Measurements from ENCODE around the gene MOGAT1.

The MOGAT1 gene

DNA sequence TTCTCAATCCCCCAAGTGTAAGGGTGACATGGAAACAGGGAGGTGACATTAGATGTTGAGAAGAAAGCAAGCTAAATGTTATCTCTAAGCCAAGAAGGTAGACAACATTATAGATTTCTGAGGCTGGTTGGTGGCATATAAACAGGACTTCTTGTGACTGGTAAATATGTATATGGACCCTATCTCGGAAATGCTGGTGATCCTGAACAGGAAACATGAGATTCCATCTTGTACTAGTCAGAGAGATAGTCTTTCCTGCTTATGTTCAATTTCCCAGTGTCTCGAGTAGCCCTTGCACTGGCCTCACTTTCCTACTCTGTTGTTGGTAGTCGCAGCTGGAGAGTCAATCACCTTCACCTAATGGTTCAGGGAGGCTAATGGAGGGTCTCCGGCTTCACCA, 26.8 kb downstream of the MOGAT1 start:
- no peak overlapping the region for H3K27ac ChIP-seq (ENCODE audit: low read depth, low read length)
- H3K27me3 ChIP-seq (ENCODE audit: low read length): no peaks in the 10 kb centered on the region
- no peaks in the 10 kb centered on the region for H3K9me3 ChIP-seq (ENCODE audit: insufficient read depth, low read length)
- H3K4me3 ChIP-seq (ENCODE audit: insufficient read depth, low read length, poor library complexity, severe bottlenecking): no peak overlapping the region
- no peak overlapping the region for H3K9ac ChIP-seq (ENCODE audit: low read length)
- H3K36me3 ChIP-seq (ENCODE audit: low read length): no peaks in the 10 kb centered on the region
- no peak overlapping the region for H2AFZ ChIP-seq (ENCODE audit: low read depth, low read length, severe bottlenecking)
- no peak for TF ChIP-seq EZH2phosphoT487 (conservative IDR thresholded peaks at IDR 0.05; ENCODE audit: low read length)
- TF ChIP-seq, protein P1, sequence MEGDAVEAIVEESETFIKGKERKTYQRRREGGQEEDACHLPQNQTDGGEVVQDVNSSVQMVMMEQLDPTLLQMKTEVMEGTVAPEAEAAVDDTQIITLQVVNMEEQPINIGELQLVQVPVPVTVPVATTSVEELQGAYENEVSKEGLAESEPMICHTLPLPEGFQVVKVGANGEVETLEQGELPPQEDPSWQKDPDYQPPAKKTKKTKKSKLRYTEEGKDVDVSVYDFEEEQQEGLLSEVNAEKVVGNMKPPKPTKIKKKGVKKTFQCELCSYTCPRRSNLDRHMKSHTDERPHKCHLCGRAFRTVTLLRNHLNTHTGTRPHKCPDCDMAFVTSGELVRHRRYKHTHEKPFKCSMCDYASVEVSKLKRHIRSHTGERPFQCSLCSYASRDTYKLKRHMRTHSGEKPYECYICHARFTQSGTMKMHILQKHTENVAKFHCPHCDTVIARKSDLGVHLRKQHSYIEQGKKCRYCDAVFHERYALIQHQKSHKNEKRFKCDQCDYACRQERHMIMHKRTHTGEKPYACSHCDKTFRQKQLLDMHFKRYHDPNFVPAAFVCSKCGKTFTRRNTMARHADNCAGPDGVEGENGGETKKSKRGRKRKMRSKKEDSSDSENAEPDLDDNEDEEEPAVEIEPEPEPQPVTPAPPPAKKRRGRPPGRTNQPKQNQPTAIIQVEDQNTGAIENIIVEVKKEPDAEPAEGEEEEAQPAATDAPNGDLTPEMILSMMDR (IDR thresholded peaks at IDR 0.05; ENCODE audit: insufficient read depth, low read length, poor library complexity, severe bottlenecking): no peak
- H3K9me2 ChIP-seq (replicated peaks; ENCODE audit: insufficient read depth, low read length): no peaks in the 10 kb centered on the region
- no peak overlapping the region for H3K4me2 ChIP-seq (ENCODE audit: low read depth, low read length, poor library complexity, severe bottlenecking)
- H3K79me2 ChIP-seq (ENCODE audit: insufficient read depth, low read length): no peaks in the 10 kb centered on the region
- no peaks in the 10 kb centered on the region for H3F3A ChIP-seq (ENCODE audit: insufficient read depth)
- no peaks in the 10 kb centered on the region for H4K20me1 ChIP-seq (ENCODE audit: low read depth, low read length)

DNA sequence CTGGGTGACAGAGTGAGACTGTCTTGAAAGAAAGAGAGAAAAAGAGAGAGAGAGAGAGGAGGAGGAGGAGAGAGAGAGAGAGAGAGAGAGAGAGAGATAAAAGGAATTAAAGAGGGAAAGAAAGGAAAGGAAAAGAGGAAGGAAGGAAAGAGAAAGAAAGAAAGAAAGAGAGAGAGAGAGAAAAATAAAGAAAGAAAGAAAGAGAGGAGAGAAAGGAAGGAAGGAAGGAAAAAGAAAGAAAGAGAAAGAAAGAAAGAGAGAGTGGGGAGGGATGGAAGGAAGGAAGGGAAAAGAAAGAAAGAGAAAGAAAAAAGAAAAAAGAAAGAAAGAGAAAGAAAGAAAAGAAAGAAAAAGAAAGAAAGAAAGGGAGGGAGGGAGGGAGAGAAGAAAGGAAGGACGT, 29.8 kb downstream of the MOGAT1 start:
- Histone ChIP-seq H2AFZ (ENCODE audit: low read depth, low read length, severe bottlenecking) (no peak overlapping the region), H3F3A (ENCODE audit: insufficient read depth) (no peaks in the 10 kb centered on the region), H4K20me1 (ENCODE audit: low read depth, low read length) (no peaks in the 10 kb centered on the region), H3K27me3 (ENCODE audit: low read length) (no peaks in the 10 kb centered on the region), H3K9ac (ENCODE audit: low read length) (no peak overlapping the region), H3K27ac (ENCODE audit: low read depth, low read length) (no peak overlapping the region), H3K4me3 (ENCODE audit: insufficient read depth, low read length, poor library complexity, severe bottlenecking) (no peak overlapping the region), H3K4me2 (ENCODE audit: low read depth, low read length, poor library complexity, severe bottlenecking) (no peak overlapping the region), H3K36me3 (ENCODE audit: low read length) (no peaks in the 10 kb centered on the region), H3K9me3 (ENCODE audit: insufficient read depth, low read length) (no peaks in the 10 kb centered on the region), H3K9me2 (replicated peaks; ENCODE audit: insufficient read depth, low read length) (no peaks in the 10 kb centered on the region), H3K79me2 (ENCODE audit: insufficient read depth, low read length) (no peaks in the 10 kb centered on the region)
- no peak for TF ChIP-seq EZH2phosphoT487 (conservative IDR thresholded peaks at IDR 0.05; ENCODE audit: low read length)
- TF ChIP-seq, protein P1 (IDR thresholded peaks at IDR 0.05; ENCODE audit: insufficient read depth, low read length, poor library complexity, severe bottlenecking): no peak

DNA sequence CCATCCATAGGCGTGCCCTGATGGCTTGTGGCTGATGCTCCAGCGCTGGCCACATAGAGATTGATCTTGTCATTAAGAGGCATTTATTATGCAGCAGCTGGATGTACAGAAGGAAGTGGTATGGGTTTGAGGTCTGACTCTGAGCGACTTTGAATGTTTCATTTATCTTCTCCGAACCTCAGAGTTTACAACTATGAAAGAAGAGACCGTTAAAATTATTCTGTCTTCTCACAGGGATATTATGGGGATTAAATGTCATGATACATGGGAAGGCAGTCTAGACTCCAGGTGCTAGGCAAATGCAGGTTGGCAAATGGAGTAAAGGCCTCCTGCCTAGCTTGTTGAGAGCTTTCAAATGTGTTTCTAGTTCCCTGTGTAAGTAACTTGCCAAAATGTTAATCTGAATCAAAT, 30.3 kb downstream of the MOGAT1 start:
- Histone ChIP-seq H3K9me3 (ENCODE audit: insufficient read depth, low read length) (no peaks in the 10 kb centered on the region), H3K9me2 (replicated peaks; ENCODE audit: insufficient read depth, low read length) (no peaks in the 10 kb centered on the region), H2AFZ (ENCODE audit: low read depth, low read length, severe bottlenecking) (no peak overlapping the region), H3K36me3 (ENCODE audit: low read length) (no peaks in the 10 kb centered on the region), H3K4me2 (ENCODE audit: low read depth, low read length, poor library complexity, severe bottlenecking) (no peak overlapping the region), H3F3A (ENCODE audit: insufficient read depth) (no peaks in the 10 kb centered on the region), H4K20me1 (ENCODE audit: low read depth, low read length) (no peaks in the 10 kb centered on the region), H3K27me3 (ENCODE audit: low read length) (no peaks in the 10 kb centered on the region), H3K27ac (ENCODE audit: low read depth, low read length) (no peak overlapping the region), H3K9ac (ENCODE audit: low read length) (no peak overlapping the region), H3K4me3 (ENCODE audit: insufficient read depth, low read length, poor library complexity, severe bottlenecking) (no peak overlapping the region), H3K79me2 (ENCODE audit: insufficient read depth, low read length) (no peaks in the 10 kb centered on the region)
- TF ChIP-seq EZH2phosphoT487 (conservative IDR thresholded peaks at IDR 0.05; ENCODE audit: low read length): no peak
- TF ChIP-seq, protein P1 (IDR thresholded peaks at IDR 0.05; ENCODE audit: insufficient read depth, low read length, poor library complexity, severe bottlenecking): no peak

Data from SU-DHL-6 (cell line).